CD4-positive, alpha-beta T cell treated with Interleukin-6 for 4 hours (primary cell): ENCODE data around the gene AADACL3.

Experiments used
- DNase-seq: peaks from one replicate; pipeline ENCODE4 v3.0.0-alpha.2; 2020; ENCODE audit warnings: mixed read lengths

Gene AADACL3

GRCh38 chr1:12770620-12771019 lies 54.7 kb downstream of the AADACL3 start:
- DNase-seq, result no peak

- DNase-seq, result no peak
Measured at GRCh38 chr1:12771186-12771585, 55.3 kb downstream of the AADACL3 start.

GRCh38 chr1:12772520-12772919 lies 56.6 kb downstream of the AADACL3 start:
- no peak for DNase-seq

GRCh38 chr1:12773438-12773837 lies 57.5 kb downstream of the AADACL3 start, which contains the start of gene PRAMEF12:
Gene PRAMEF12 (plus strand): TSS chr1:12773738. CDS start chr1:12774868, 1,130 bp downstream.
- no peak for DNase-seq

- no peak for DNase-seq
Measured at GRCh38 chr1:12774801-12775345, 59.0 kb downstream of the AADACL3 start.

- no peak for DNase-seq
Measured at GRCh38 chr1:12775443-12775842, 59.5 kb downstream of the AADACL3 start.

- DNase-seq, result no peak
Measured at GRCh38 chr1:12776801-12777557, 61.1 kb downstream of the AADACL3 start.
